Neural progenitor cell (in vitro differentiated cells): ENCODE data around the gene PKD1. TPM values are rescaled to one million over a fixed set of nuclear protein-coding genes. Genes with fewer than 3 reads are reported as not detected.
"Not testable (repeated sequence)": the region's sequence is repeated elsewhere in the genome, so short reads cannot be mapped to it uniquely, and the experiment has no call there.

Experiments used
- DNase-seq: peaks from one replicate; pipeline ENCODE4 v3.0.0-alpha.2; 2016; ENCODE audit warnings: low spot score
- H2AFZ ChIP-seq: fragments of 200-600 bp; sonication (generic); replicated peaks from 2 replicates; pipeline ENCODE4 v1.6.1; 2016; ENCODE audit warnings: antibody characterized with exemption
- H3F3A ChIP-seq: fragments of 200-600 bp; sonication (generic); 2 replicates; pipeline ENCODE4 v1.6.1; 2016; ENCODE audit warnings: antibody characterized with exemption, low read depth
- H3K27ac ChIP-seq: fragments of 200-600 bp; sonication (generic); 2 replicates; pipeline ENCODE4 v1.5.1; 2016; ENCODE audit warnings: mild to moderate bottlenecking
- H3K27me3 ChIP-seq: fragments of 200-600 bp; sonication (generic); 2 replicates; pipeline ENCODE4 v1.6.1; 2016; ENCODE audit warnings: mild to moderate bottlenecking, moderate library complexity
- H3K36me3 ChIP-seq: fragments of 200-600 bp; sonication (generic); 2 replicates; pipeline ENCODE4 v1.5.1; 2016
- H3K4me1 ChIP-seq: fragments of 200-600 bp; sonication (generic); 2 replicates; pipeline ENCODE4 v1.6.1; 2016; ENCODE audit warnings: mixed run types
- H3K4me2 ChIP-seq: fragments of 200-600 bp; sonication (generic); 2 replicates; pipeline ENCODE4 v1.6.1; 2016
- H3K4me3 ChIP-seq: fragments of 200-600 bp; sonication (generic); 2 replicates; pipeline ENCODE4 v1.5.1; 2016
- H3K79me2 ChIP-seq: fragments of 200-600 bp; sonication (generic); 2 replicates; pipeline ENCODE4 v1.6.1; 2016; ENCODE audit warnings: low read depth
- H3K9ac ChIP-seq: fragments of 200-600 bp; sonication (generic); 2 replicates; pipeline ENCODE4 v1.6.1; 2016
- H3K9me3 ChIP-seq: fragments of 200-600 bp; sonication (generic); 2 replicates; pipeline ENCODE4 v1.5.1; 2016; ENCODE audit warnings: low read depth
- H4K20me1 ChIP-seq: fragments of 200-600 bp; sonication (generic); 2 replicates; pipeline ENCODE4 v1.6.1; 2016; ENCODE audit warnings: low read depth
- H3K27ac Mint-ChIP-seq: 3 replicates; pipeline ENCODE4 v1.8.0; 2021; ENCODE audit warnings: mixed read lengths
- H3K27me3 Mint-ChIP-seq: 2 replicates; pipeline ENCODE4 v1.8.0; 2022; ENCODE audit warnings: low read depth, mild to moderate bottlenecking, inconsistent platforms, moderate library complexity, mixed read lengths; ENCODE audit not compliant: insufficient read depth
- H3K36me3 Mint-ChIP-seq: 3 replicates; pipeline ENCODE4 v1.8.0; 2021; ENCODE audit warnings: mixed read lengths
- H3K4me1 Mint-ChIP-seq: 3 replicates; pipeline ENCODE4 v1.8.0; 2021; ENCODE audit warnings: mixed read lengths
- H3K4me3 Mint-ChIP-seq: 3 replicates; pipeline ENCODE4 v1.8.0; 2021; ENCODE audit warnings: mild to moderate bottlenecking, moderate library complexity, mixed read lengths
- H3K9me3 Mint-ChIP-seq: 3 replicates; pipeline ENCODE4 v1.8.0; 2020; ENCODE audit warnings: mixed read lengths
- EZH2 ChIP-seq: fragments of 200-600 bp; sonication (generic); IDR thresholded peaks from 2 replicates; pipeline ENCODE4 v1.6.1; 2017; ENCODE audit warnings: antibody characterized with exemption, mild to moderate bottlenecking, moderate library complexity
- EZH2phosphoT487 ChIP-seq: fragments of 200-600 bp; sonication (generic); IDR thresholded peaks from 2 replicates; pipeline ENCODE4 v1.6.1; 2017; ENCODE audit warnings: antibody characterized with exemption
- total RNA-seq: library from RNA; depleted of rRNA; stranded (reverse); fragments of >200 nt; gene quantifications from 2 replicates; pipeline ENCODE4 v1.2.3, GENCODE V29; 2015; ENCODE audit warnings: low replicate concordance
- TF ChIP-seq, protein P1 (sequence below): fragments of 200-600 bp; sonication (generic); IDR thresholded peaks from 2 replicates; pipeline ENCODE4 v1.5.1; 2017; ENCODE audit warnings: antibody characterized with exemption, mild to moderate bottlenecking

PKD1 gene
- total RNA-seq, 1 donor from 2014 or later = 16.9 TPM

DNA sequence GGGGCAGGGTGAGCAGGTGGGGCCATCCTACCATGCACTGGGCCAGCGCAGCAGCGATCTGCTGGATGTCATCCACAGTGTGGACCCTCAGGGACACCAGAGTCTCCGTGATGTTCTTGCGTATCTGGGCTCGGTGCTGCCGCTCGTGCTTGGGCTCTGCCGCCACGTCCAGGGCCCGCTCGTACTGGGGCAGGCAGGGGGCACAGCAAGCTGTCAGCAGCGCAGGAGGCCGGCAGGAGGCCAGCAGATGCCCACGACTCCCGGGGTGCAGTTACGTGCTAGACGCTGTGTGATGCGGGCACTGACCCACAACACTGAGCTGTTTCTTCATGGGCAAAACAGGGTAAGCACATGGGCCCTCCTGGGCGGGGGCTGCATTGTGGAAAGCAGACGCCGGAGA, 30.4 kb downstream of the PKD1 start:
- not testable (repeated sequence) for H3K4me1 Mint-ChIP-seq, H2AFZ ChIP-seq, H3K27me3 Mint-ChIP-seq, H3K27ac ChIP-seq, H3K4me3 Mint-ChIP-seq, H3F3A ChIP-seq, H3K9ac ChIP-seq, H3K36me3 ChIP-seq, H3K27me3 ChIP-seq, DNase-seq, H3K27ac Mint-ChIP-seq, H3K4me1 ChIP-seq, H3K4me2 ChIP-seq, H4K20me1 ChIP-seq, H3K36me3 Mint-ChIP-seq, H3K9me3 Mint-ChIP-seq, H3K79me2 ChIP-seq, H3K9me3 ChIP-seq, H3K4me3 ChIP-seq

DNA sequence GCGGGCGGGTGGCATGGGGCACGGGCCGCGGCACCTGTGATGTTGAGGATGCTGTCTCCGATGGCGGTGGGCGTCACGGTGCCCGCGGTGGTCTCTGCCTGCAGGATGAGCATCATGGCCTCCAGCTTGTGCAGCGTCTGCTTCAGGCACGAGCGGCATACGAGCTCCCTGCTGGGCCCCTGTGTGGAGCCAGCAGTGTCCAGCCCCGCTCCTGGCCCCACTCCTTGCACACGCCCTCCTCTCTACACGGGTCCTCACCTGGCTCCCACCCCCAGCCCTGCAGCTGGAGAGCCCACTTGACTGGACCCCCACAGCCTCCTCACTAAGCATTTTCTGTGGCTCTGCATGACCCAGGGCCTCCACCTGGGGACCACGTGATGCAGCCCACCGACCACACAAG, 31.2 kb downstream of the PKD1 start:
- not testable (repeated sequence) for H3K9me3 ChIP-seq, H3K4me2 ChIP-seq, DNase-seq, H3K9me3 Mint-ChIP-seq, H3F3A ChIP-seq, H3K79me2 ChIP-seq, H3K27ac ChIP-seq, H3K36me3 ChIP-seq, H3K27me3 Mint-ChIP-seq, H2AFZ ChIP-seq, H3K4me3 ChIP-seq, H3K36me3 Mint-ChIP-seq, H3K4me1 Mint-ChIP-seq, H3K27ac Mint-ChIP-seq, H3K4me1 ChIP-seq, H3K27me3 ChIP-seq, H3K9ac ChIP-seq, H4K20me1 ChIP-seq, H3K4me3 Mint-ChIP-seq

DNA sequence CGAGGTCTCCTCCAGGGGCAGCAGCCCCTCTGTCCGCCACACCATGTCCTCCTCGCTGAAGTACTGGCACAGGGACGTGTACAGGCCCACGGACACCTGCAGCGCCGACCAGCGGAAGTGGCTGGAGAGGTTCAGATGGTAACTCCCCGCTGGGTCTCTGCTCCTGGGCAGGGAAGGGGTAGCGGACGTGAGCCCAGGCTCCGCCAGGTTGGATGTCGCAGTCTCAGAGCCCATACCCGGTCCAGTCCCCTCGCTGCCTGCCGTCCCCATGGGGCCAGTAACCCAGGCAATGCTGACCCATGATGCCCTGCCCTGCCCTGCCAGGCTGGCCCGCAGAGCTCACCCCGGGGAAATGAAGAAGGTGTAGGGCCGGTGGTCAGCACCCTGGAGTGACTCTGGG, 33.2 kb downstream of the PKD1 start:
- Mint-ChIP-seq H3K4me3 (no peak overlapping the region), H3K27me3 (no peaks in the 10 kb centered on the region), H3K4me1 (no peaks in the 10 kb centered on the region), H3K27ac (no peak overlapping the region), H3K36me3 (peaks cover 2% of the 10 kb centered on the region), H3K9me3 (no peaks in the 10 kb centered on the region)
- no peak for TF ChIP-seq EZH2
- no peak for TF ChIP-seq EZH2phosphoT487
- TF ChIP-seq, protein P1, sequence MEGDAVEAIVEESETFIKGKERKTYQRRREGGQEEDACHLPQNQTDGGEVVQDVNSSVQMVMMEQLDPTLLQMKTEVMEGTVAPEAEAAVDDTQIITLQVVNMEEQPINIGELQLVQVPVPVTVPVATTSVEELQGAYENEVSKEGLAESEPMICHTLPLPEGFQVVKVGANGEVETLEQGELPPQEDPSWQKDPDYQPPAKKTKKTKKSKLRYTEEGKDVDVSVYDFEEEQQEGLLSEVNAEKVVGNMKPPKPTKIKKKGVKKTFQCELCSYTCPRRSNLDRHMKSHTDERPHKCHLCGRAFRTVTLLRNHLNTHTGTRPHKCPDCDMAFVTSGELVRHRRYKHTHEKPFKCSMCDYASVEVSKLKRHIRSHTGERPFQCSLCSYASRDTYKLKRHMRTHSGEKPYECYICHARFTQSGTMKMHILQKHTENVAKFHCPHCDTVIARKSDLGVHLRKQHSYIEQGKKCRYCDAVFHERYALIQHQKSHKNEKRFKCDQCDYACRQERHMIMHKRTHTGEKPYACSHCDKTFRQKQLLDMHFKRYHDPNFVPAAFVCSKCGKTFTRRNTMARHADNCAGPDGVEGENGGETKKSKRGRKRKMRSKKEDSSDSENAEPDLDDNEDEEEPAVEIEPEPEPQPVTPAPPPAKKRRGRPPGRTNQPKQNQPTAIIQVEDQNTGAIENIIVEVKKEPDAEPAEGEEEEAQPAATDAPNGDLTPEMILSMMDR = no peak
- no peaks in the 10 kb centered on the region for H3F3A ChIP-seq
- DNase-seq = no peak
- no peak overlapping the region for H3K27ac ChIP-seq
- no peaks in the 10 kb centered on the region for H3K9me3 ChIP-seq
- no peak overlapping the region for H3K4me3 ChIP-seq
- H3K27me3 ChIP-seq = no peaks in the 10 kb centered on the region
- no peaks in the 10 kb centered on the region for H3K36me3 ChIP-seq
- H3K9ac ChIP-seq = no peak overlapping the region
- no peaks in the 10 kb centered on the region for H3K79me2 ChIP-seq
- H3K4me1 ChIP-seq = no peaks in the 10 kb centered on the region
- H2AFZ ChIP-seq = no peak overlapping the region
- no peaks in the 10 kb centered on the region for H4K20me1 ChIP-seq
- H3K4me2 ChIP-seq = no peak overlapping the region

- H3K9me3 ChIP-seq, H3K27me3 ChIP-seq, H3K27ac Mint-ChIP-seq, H3K27me3 Mint-ChIP-seq, H3K9ac ChIP-seq, H3K36me3 Mint-ChIP-seq, H3K79me2 ChIP-seq, H3K4me3 ChIP-seq, H3K4me3 Mint-ChIP-seq, H2AFZ ChIP-seq, H3K27ac ChIP-seq, H3K4me1 ChIP-seq, H3K36me3 ChIP-seq, DNase-seq, H3F3A ChIP-seq, H3K9me3 Mint-ChIP-seq, H4K20me1 ChIP-seq, H3K4me1 Mint-ChIP-seq, H3K4me2 ChIP-seq: not testable (repeated sequence)
Measured at GRCh38 chr16:2101581-2101980, 34.1 kb downstream of the PKD1 start.

GRCh38 chr16:2097689-2098088, 38.0 kb downstream of the PKD1 start:
- not testable (repeated sequence) for H3K27me3 Mint-ChIP-seq, H3K4me3 ChIP-seq, H3K9ac ChIP-seq, H3K36me3 ChIP-seq, H3F3A ChIP-seq, H3K36me3 Mint-ChIP-seq, H3K27ac Mint-ChIP-seq, H3K4me2 ChIP-seq, H3K27me3 ChIP-seq, H3K9me3 Mint-ChIP-seq, H3K9me3 ChIP-seq, H3K4me1 ChIP-seq, H2AFZ ChIP-seq, H3K4me1 Mint-ChIP-seq, DNase-seq, H3K4me3 Mint-ChIP-seq, H3K79me2 ChIP-seq, H3K27ac ChIP-seq, H4K20me1 ChIP-seq
